HepG2 (cell line): ENCODE data around the gene LSM12. TPM values are rescaled to one million over a fixed set of nuclear protein-coding genes. Genes with fewer than 3 reads are reported as not detected.
A peak's percentile ranks its signal among the peaks of the same experiment; 100 is the strongest.

Source experiments
- CHCHD3 ChIP-seq: sonication (generic); formaldehyde crosslinking; IDR thresholded peaks from 2 replicates; pipeline ENCODE4 v1.8.0; 2022; ENCODE audit warnings: mild to moderate bottlenecking, missing genetic modification reagents, moderate library complexity
- DMAP1 ChIP-seq: IDR thresholded peaks from 2 replicates; pipeline ENCODE4 v1.6.1; 2016
- ETS1 ChIP-seq: sonication (generic); formaldehyde crosslinking; IDR thresholded peaks from 2 replicates; pipeline ENCODE4 v1.4.0; 2020; ENCODE audit warnings: missing genetic modification reagents
- HOXD1 ChIP-seq: sonication (generic); formaldehyde crosslinking; IDR thresholded peaks from 2 replicates; pipeline ENCODE4 v1.5.0; 2020; ENCODE audit warnings: missing genetic modification reagents
- NR2F1 ChIP-seq, 2 experiments: fragments of 450-650 bp in 1 of 2; formaldehyde crosslinking in 1 of 2; IDR thresholded peaks; 2 replicates each; pipeline versions ENCODE4 v1.5.0 to v1.6.1; 2016 to 2020; ENCODE audit warnings: mild to moderate bottlenecking in 1 of 2, missing compliant biosample characterization in 1 of 2, missing genetic modification reagents in 1 of 2, moderate library complexity in 1 of 2
- RBAK ChIP-seq: sonication (generic); formaldehyde crosslinking; IDR thresholded peaks from 2 replicates; pipeline ENCODE4 v1.5.1; 2020; ENCODE audit warnings: mild to moderate bottlenecking, missing genetic modification reagents
- STAT6 ChIP-seq: sonication (generic); formaldehyde crosslinking; IDR thresholded peaks from 2 replicates; pipeline ENCODE4 v1.4.0; 2020; ENCODE audit warnings: missing genetic modification reagents, mild to moderate bottlenecking, borderline replicate concordance
- USF2 ChIP-seq, 2 experiments: sonication (generic) in 1 of 2; formaldehyde crosslinking in 1 of 2; IDR thresholded peaks; 2 replicates each; pipeline versions ENCODE4 v1.5.1 to v1.6.1; 2011 to 2020; ENCODE audit warnings: borderline replicate concordance in 1 of 2, low read depth in 1 of 2, low read length in 1 of 2, mild to moderate bottlenecking in 1 of 2, missing genetic modification reagents in 1 of 2, moderate library complexity in 1 of 2
- ZBTB49 ChIP-seq: sonication (generic); formaldehyde crosslinking; IDR thresholded peaks from 2 replicates; pipeline ENCODE4 v1.4.0; 2020; ENCODE audit warnings: missing genetic modification reagents, borderline replicate concordance
- ZNF260 ChIP-seq: sonication (generic); formaldehyde crosslinking; IDR thresholded peaks from 2 replicates; pipeline ENCODE4 v1.4.0; 2020; ENCODE audit warnings: missing genetic modification reagents, low read depth, mild to moderate bottlenecking, borderline replicate concordance
- ZNF326 ChIP-seq: sonication (generic); formaldehyde crosslinking; IDR thresholded peaks from 2 replicates; pipeline ENCODE4 v1.4.0; 2020; ENCODE audit warnings: missing genetic modification reagents, borderline replicate concordance
- ZNF382 ChIP-seq: sonication (generic); formaldehyde crosslinking; IDR thresholded peaks from 2 replicates; pipeline ENCODE4 v1.5.0; 2020; ENCODE audit warnings: missing genetic modification reagents, mild to moderate bottlenecking, borderline replicate concordance
- polyA plus RNA-seq, 8 experiments: library from polyadenylated mRNA; depleted of rRNA in 3 of 8; stranded (reverse) in 7 of 8; unstranded in 1 of 8; fragments of >200 nt; fragmentation: Illumina TruSeq in 4 of 8; extraction: Trizol in 4 of 8; gene quantifications; 2 replicates each; pipeline versions ENCODE4 v1.2.1 to v1.2.3, GENCODE V29; 2011 to 2016; ENCODE audit warnings: low read depth in 4 of 8, missing spikeins in 1 of 8, mixed read lengths in 1 of 8; ENCODE audit not compliant: insufficient read depth in 1 of 8
- total RNA-seq, 5 experiments: library from RNA; depleted of rRNA; stranded (reverse); fragments of >200 nt; fragmentation: Illumina TruSeq; extraction: Trizol; gene quantifications; 2 replicates each; pipeline ENCODE4 v1.2.3, GENCODE V29; 2016; ENCODE audit warnings: low read depth in 1 of 5

Gene LSM12
- total and polyA plus RNA-seq, 2 of the 13 experiments (the other 11 are each of a cell fraction or from before 2014, with no cell fraction given): 52.8 to 55.7 TPM

- TF ChIP-seq HOXD1 (CRISPR knock-in tag) (no peak), ZNF326 (CRISPR knock-in tag) (no peak), USF2 (IDR thresholded peaks at IDR 0.05; ENCODE audit: low read depth, low read length) (no peak), USF2 (CRISPR knock-in tag; IDR thresholded peaks at IDR 0.05; ENCODE audit: borderline replicate concordance) (no peak), ZBTB49 (no peak), DMAP1 (CRISPR knock-in tag) (peak; percentile 81), CHCHD3 (no peak), STAT6 (0 out of 2 replicates have a peak, but pooled peaks have one; percentile 31), NR2F1 (CRISPR knock-in tag; IDR thresholded peaks at IDR 0.05) (peak in 1 of 2 experiments; percentile 64; a peak in 2 of 4 replicates), RBAK (CRISPR knock-in tag) (no peak), ZNF260 (CRISPR knock-in tag) (no peak), ZNF382 (CRISPR knock-in tag) (no peak), ETS1 (CRISPR knock-in tag) (no peak)
Observed at GRCh38 chr17:44108440-44109311, 42.2 kb upstream of the LSM12 start (continued).
